HCT116 (cell line): ENCODE data around the gene FAM184A. TPM values are rescaled to one million over a fixed set of nuclear protein-coding genes. Genes with fewer than 3 reads are reported as not detected.

Experiments
- ATAC-seq: fragments of 200-7000 bp; cut with Tn5 transposase; 2 replicates; pipeline ENCODE4 v1.9.1; 2020; ENCODE audit warnings: mild to moderate bottlenecking, moderate library complexity
- BruUV-seq: library from RNA; stranded (reverse); fragments of 400-500 nt; replicated peaks from 2 replicates; lab custom pipeline; 2021; lab: Mats Ljungman, UMichigan
- CTCF ChIA-PET: fragments of 300-600 bp; sonication (Branson Sonifier 250); formaldehyde crosslinking; loops from one replicate; lab custom pipeline; 2021; ENCODE audit warnings: antibody characterized with exemption; lab: Charles Lee
- POLR2A ChIA-PET: fragments of 300-600, 350-600 bp; sonication (Branson Sonifier 250); formaldehyde crosslinking; loops from one replicate; lab custom pipeline; 2021; ENCODE audit warnings: antibody characterized with exemption; lab: Charles Lee
- RAD21 ChIA-PET, 2 experiments: fragments of 300-600 bp; sonication (Branson Sonifier 250); formaldehyde crosslinking; loops; one replicate each; lab custom pipeline; 2023; ENCODE audit warnings: low total read pairs in 2 of 2; ENCODE audit not compliant: uncharacterized antibody in 2 of 2, unreplicated experiment in 2 of 2, low non-redundant PET in 1 of 2; lab: Charles Lee
- DNase-seq: peaks from one replicate; pipeline ENCODE4 v3.0.0-alpha.2; 2010; ENCODE audit warnings: low read depth, low spot score
- H2AFZ ChIP-seq: fragments of 200-600 bp; shearing (Covaris generic), sonication (generic); 2 replicates; pipeline ENCODE4 v1.6.1; 2017; ENCODE audit warnings: low read depth, mixed run types, mixed read lengths, antibody characterized with exemption, low read length; ENCODE audit not compliant: poor library complexity, severe bottlenecking
- H3K27ac ChIP-seq: 2 replicates; pipeline ENCODE4 v1.5.1; 2012; ENCODE audit warnings: low read depth, low read length
- H3K27me3 ChIP-seq: fragments of 200-600 bp; sonication (generic); 2 replicates; pipeline ENCODE4 v1.6.1; 2016; ENCODE audit warnings: mixed run types, low read length, mixed read lengths; ENCODE audit not compliant: insufficient read depth
- H3K36me3 ChIP-seq, 2 experiments: fragments of 200-500 bp in 1 of 2; fragments of 200-600 bp in 1 of 2; sonication (Bioruptor generic) in 1 of 2; sonication (generic) in 1 of 2; 2 replicates each; pipeline versions ENCODE4 v1.5.1 to v1.6.1; 2014 to 2016; ENCODE audit warnings: low read length in 2 of 2, inconsistent platforms in 1 of 2, mixed read lengths in 1 of 2, mixed run types in 1 of 2; ENCODE audit not compliant: insufficient read depth in 2 of 2, control insufficient read depth in 1 of 2
- H3K4me1 ChIP-seq, 2 experiments: fragments of 200-600 bp in 1 of 2; sonication (generic) in 1 of 2; 2 replicates each; pipeline versions ENCODE4 v1.5.1 to v1.6.1; 2012 to 2017; ENCODE audit warnings: low read length in 2 of 2, inconsistent platforms in 1 of 2, mild to moderate bottlenecking in 1 of 2, mixed read lengths in 1 of 2, mixed run types in 1 of 2, moderate library complexity in 1 of 2; ENCODE audit not compliant: insufficient read depth in 2 of 2, control insufficient read depth in 1 of 2
- H3K4me2 ChIP-seq: fragments of 200-600 bp; sonication (generic); 2 replicates; pipeline ENCODE4 v1.6.1; 2017; ENCODE audit warnings: mixed run types, low read length, mixed read lengths
- H3K4me3 ChIP-seq, 2 experiments: fragments of 200-600 bp in 1 of 2; sonication (generic) in 1 of 2; replicated peaks in 1 of 2; 2 replicates each; pipeline ENCODE4 v1.5.1; 2011 to 2016; ENCODE audit warnings: low read length in 2 of 2, control low read depth in 1 of 2, low read depth in 1 of 2, mild to moderate bottlenecking in 1 of 2, mixed read lengths in 1 of 2, mixed run types in 1 of 2
- H3K79me2 ChIP-seq: fragments of 200-600 bp; sonication (generic); 2 replicates; pipeline ENCODE4 v1.6.1; 2017; ENCODE audit warnings: mild to moderate bottlenecking, mixed run types, low read length, moderate library complexity, mixed read lengths; ENCODE audit not compliant: insufficient read depth
- H3K9ac ChIP-seq: fragments of 200-600 bp; sonication (generic); 2 replicates; pipeline ENCODE4 v1.6.1; 2016; ENCODE audit warnings: low read length, mixed read lengths
- H3K9me2 ChIP-seq: fragments of 200-600 bp; sonication (generic), shearing (Covaris generic); 2 replicates; pipeline ENCODE4 v1.6.1; 2017; ENCODE audit warnings: mixed run types, mild to moderate bottlenecking, moderate library complexity; ENCODE audit not compliant: insufficient read depth
- H3K9me3 ChIP-seq, 2 experiments: fragments of 200-500 bp in 1 of 2; fragments of 200-600 bp in 1 of 2; sonication (Bioruptor generic) in 1 of 2; sonication (generic) in 1 of 2; 2 replicates each; pipeline ENCODE4 v1.6.1; 2014 to 2017; ENCODE audit warnings: low read length in 2 of 2, mixed read lengths in 2 of 2, inconsistent platforms in 1 of 2, low read depth in 1 of 2, mild to moderate bottlenecking in 1 of 2, mixed run types in 1 of 2, moderate library complexity in 1 of 2; ENCODE audit not compliant: control insufficient read depth in 1 of 2, insufficient read depth in 1 of 2
- H4K20me1 ChIP-seq: fragments of 200-600 bp; sonication (generic), shearing (Covaris generic); 2 replicates; pipeline ENCODE4 v1.6.1; 2017; ENCODE audit warnings: mixed run types, mild to moderate bottlenecking, moderate library complexity; ENCODE audit not compliant: insufficient read depth
- CBX3 ChIP-seq: IDR thresholded peaks from 2 replicates; pipeline ENCODE4 v1.6.1; 2012; ENCODE audit warnings: low read depth
- CEBPB ChIP-seq: IDR thresholded peaks from 2 replicates; pipeline ENCODE4 v1.6.1; 2012; ENCODE audit warnings: low read depth
- ELF1 ChIP-seq: IDR thresholded peaks from 2 replicates; pipeline ENCODE4 v1.6.1; 2012; ENCODE audit warnings: low read depth, borderline replicate concordance
- FOSL1 ChIP-seq: IDR thresholded peaks from 2 replicates; pipeline ENCODE4 v1.6.1; 2012; ENCODE audit warnings: low read depth
- POLR2A ChIP-seq: IDR thresholded peaks from 2 replicates; pipeline ENCODE4 v1.7.0; 2011; ENCODE audit warnings: borderline replicate concordance; ENCODE audit not compliant: insufficient read depth, insufficient read length; ENCODE audit errors: extremely low read depth
- POLR2AphosphoS5 ChIP-seq: IDR thresholded peaks from 2 replicates; pipeline ENCODE4 v1.6.1; 2011; ENCODE audit warnings: mild to moderate bottlenecking, low read depth, low read length, moderate library complexity
- REST ChIP-seq: IDR thresholded peaks from 2 replicates; pipeline ENCODE4 v1.6.1; 2012; ENCODE audit warnings: low read depth
- SIN3A ChIP-seq: IDR thresholded peaks from 2 replicates; pipeline ENCODE4 v1.6.1; 2012; ENCODE audit warnings: low read depth
- TCF7L2 ChIP-seq: IDR thresholded peaks from 2 replicates; pipeline ENCODE4 v1.7.0; 2011; ENCODE audit warnings: borderline replicate concordance, inconsistent platforms; ENCODE audit not compliant: insufficient read depth, insufficient read length; ENCODE audit errors: extremely low read depth
- ZBTB33 ChIP-seq: IDR thresholded peaks from 2 replicates; pipeline ENCODE4 v1.6.1; 2011; ENCODE audit warnings: mild to moderate bottlenecking, low read length, moderate library complexity; ENCODE audit not compliant: insufficient replicate concordance; ENCODE audit errors: extremely low read depth
- ZFX ChIP-seq: fragments of 450-650 bp; IDR thresholded peaks from 2 replicates; pipeline ENCODE4 v1.6.1; 2017
- ZNF274 ChIP-seq: fragments of 200-500 bp; sonication (Bioruptor generic); IDR thresholded peaks from 2 replicates; pipeline ENCODE4 v1.6.1; 2014; ENCODE audit warnings: mild to moderate bottlenecking, low read depth, low read length, inconsistent platforms
- intact Hi-C: fragments of 100-400 bp; cut with micrococcal nuclease; formaldehyde crosslinking; loops from 2 replicates; pipeline ENCODE4 v1.10.0; 2022
- total RNA-seq: library from RNA; stranded (reverse); gene quantifications from one replicate; pipeline ENCODE4 v1.2.1, GENCODE V29; 2021; ENCODE audit not compliant: unreplicated experiment
- TF ChIP-seq, protein P1 (sequence below): IDR thresholded peaks from 2 replicates; pipeline ENCODE4 v1.6.1; 2012
- TF ChIP-seq, protein P2 (sequence below): IDR thresholded peaks from 2 replicates; pipeline ENCODE4 v1.6.1; 2012

FAM184A gene
- total RNA-seq, 1 experiment from 2014 or later, result 2.4 TPM

DNA sequence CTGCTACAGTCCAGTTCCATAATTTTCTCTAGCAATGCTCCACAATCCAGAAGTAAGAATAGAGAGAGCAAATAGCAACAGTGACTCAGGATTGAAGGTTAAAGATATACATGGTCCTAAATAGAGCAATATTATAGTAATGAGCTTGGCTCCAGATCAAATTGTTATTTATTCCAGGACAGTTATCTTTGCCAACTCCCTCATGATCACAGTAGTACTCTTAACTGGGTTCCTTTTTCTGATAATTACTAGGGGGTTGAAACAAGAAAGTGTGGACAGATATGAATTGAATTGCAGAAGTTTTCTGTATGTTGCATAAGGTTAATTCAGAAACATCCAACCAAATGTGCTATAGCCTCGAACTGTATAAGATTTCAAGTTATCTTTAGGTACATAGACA, 11.9 kb downstream of the FAM184A start:
- ATAC-seq (no peak), DNase-seq (no peak)
- intact Hi-C loops, result no loop called here
- no TSS peak for BruUV-seq
- H3K79me2 ChIP-seq, result no peaks in the 10 kb centered on the region
- no peaks in the 10 kb centered on the region for H3K9me2 ChIP-seq
- H3K9ac ChIP-seq, result no peak overlapping the region
- TF ChIP-seq REST (no peak), POLR2A (no peak), TCF7L2 (no peak), CBX3 (no peak), ZFX (no peak), ZBTB33 (no peak), FOSL1 (no peak), POLR2AphosphoS5 (no peak), ELF1 (no peak), CEBPB (no peak), SIN3A (no peak), ZNF274 (no peak)
- TF ChIP-seq, protein P1, sequence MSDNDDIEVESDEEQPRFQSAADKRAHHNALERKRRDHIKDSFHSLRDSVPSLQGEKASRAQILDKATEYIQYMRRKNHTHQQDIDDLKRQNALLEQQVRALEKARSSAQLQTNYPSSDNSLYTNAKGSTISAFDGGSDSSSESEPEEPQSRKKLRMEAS, result no peak
- TF ChIP-seq, protein P2, sequence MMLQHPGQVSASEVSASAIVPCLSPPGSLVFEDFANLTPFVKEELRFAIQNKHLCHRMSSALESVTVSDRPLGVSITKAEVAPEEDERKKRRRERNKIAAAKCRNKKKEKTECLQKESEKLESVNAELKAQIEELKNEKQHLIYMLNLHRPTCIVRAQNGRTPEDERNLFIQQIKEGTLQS, result no peak
- no peaks in the 10 kb centered on the region for H4K20me1 ChIP-seq
- H3K4me1 ChIP-seq, result no peaks in the 10 kb centered on the region
- H3K9me3 ChIP-seq, result no peaks in the 10 kb centered on the region
- H3K4me3 ChIP-seq, result no peak overlapping the region
- no peak overlapping the region for H2AFZ ChIP-seq
- CTCF ChIA-PET, result no interaction called here
- no peak overlapping the region for H3K27ac ChIP-seq
- RAD21 ChIA-PET, result no interaction called here
- no peak overlapping the region for H3K4me2 ChIP-seq
- no peaks in the 10 kb centered on the region for H3K27me3 ChIP-seq
- H3K36me3 ChIP-seq, result no peaks in the 10 kb centered on the region
- POLR2A ChIA-PET, result no interaction called here
